ENCODE results near the gene ADGRG2.

GRCh38 chrX:19040373-19040772 lies 81.9 kb downstream of the ADGRG2 start:
- no peak for TF ChIP-seq FOXK2 (IDR thresholded peaks at IDR 0.05)
- TF ChIP-seq POLR2AphosphoS5 (IDR thresholded peaks at IDR 0.05; ENCODE audit: low read depth, low read length) = no peak
- TF ChIP-seq HNRNPUL1 (IDR thresholded peaks at IDR 0.05; ENCODE audit: low read depth, low read length) = no peak
- TF ChIP-seq CTCF (CRISPR knock-in tag; IDR thresholded peaks at IDR 0.05) = 0 out of 2 replicates have a peak, but pooled peaks have one; percentile 22
- no peak for TF ChIP-seq SMAD1 (CRISPR knock-in tag; IDR thresholded peaks at IDR 0.05; ENCODE audit: borderline replicate concordance, low read depth)
- TF ChIP-seq ZNF576 (CRISPR knock-in tag; IDR thresholded peaks at IDR 0.05) = no peak
- TF ChIP-seq HIC2 (CRISPR knock-in tag; IDR thresholded peaks at IDR 0.05; ENCODE audit: low read depth) = no peak

Measured in HepG2 (cell line).